COLO668 (cell line): ENCODE measurements around the gene FLYWCH2.

Experiments used
- DNase-seq: peaks from one replicate; lab custom pipeline; 2025; ENCODE audit not compliant: unreplicated experiment; lab: John Stamatoyannopoulos, UW

FLYWCH2 gene

GRCh38 chr16:2853531-2854073 is 29.4 kb upstream of the FLYWCH2 start:
- DNase-seq, result no peak

GRCh38 chr16:2854700-2855309 is 28.2 kb upstream of the FLYWCH2 start:
- no peak for DNase-seq

- no peak for DNase-seq
Measured at GRCh38 chr16:2855536-2855935, 27.5 kb upstream of the FLYWCH2 start.

- DNase-seq, result peak; percentile 34
Measured at GRCh38 chr16:2856061-2856670, 26.8 kb upstream of the FLYWCH2 start.

- no peak for DNase-seq
Measured at GRCh38 chr16:2856686-2857450, 26.1 kb upstream of the FLYWCH2 start.

- DNase-seq, result peak; percentile 61
Measured at GRCh38 chr16:2857451-2858244, 25.4 kb upstream of the FLYWCH2 start, which contains the start of gene PRSS22. Gene PRSS22, minus strand, starts transcription at chr16:2858170. Its CDS starts 66 bp downstream, at chr16:2858104.

- DNase-seq, result peak; percentile 84
Measured at GRCh38 chr16:2858245-2859025, 24.6 kb upstream of the FLYWCH2 start.

- DNase-seq, result no peak
Measured at GRCh38 chr16:2859686-2860265, 23.2 kb upstream of the FLYWCH2 start.

GRCh38 chr16:2860826-2861567 is 22.0 kb upstream of the FLYWCH2 start:
- no peak for DNase-seq

GRCh38 chr16:2865651-2866050 is 17.4 kb upstream of the FLYWCH2 start:
- no peak for DNase-seq

- no peak for DNase-seq
Measured at GRCh38 chr16:2866431-2866830, 16.6 kb upstream of the FLYWCH2 start.

GRCh38 chr16:2867661-2867986 is 15.4 kb upstream of the FLYWCH2 start:
- DNase-seq, result no peak

GRCh38 chr16:2867987-2868789 is 14.8 kb upstream of the FLYWCH2 start:
- DNase-seq, result peak; percentile 93

GRCh38 chr16:2871926-2872325 is 11.1 kb upstream of the FLYWCH2 start:
- no peak for DNase-seq

GRCh38 chr16:2874032-2874911 is 8.7 kb upstream of the FLYWCH2 start:
- DNase-seq, result no peak

GRCh38 chr16:2874912-2875362 is 8.1 kb upstream of the FLYWCH2 start:
- DNase-seq, result peak; percentile 77

GRCh38 chr16:2879854-2880508 is 3.0 kb upstream of the FLYWCH2 start:
- no peak for DNase-seq
